HFF-Myc (cell line): Measurements from ENCODE around the gene CRYBG1.

Source experiments
- DNase-seq: peaks from one replicate; pipeline ENCODE4 v3.0.0-alpha.2; 2011; ENCODE audit warnings: low read depth; ENCODE audit errors: extremely low read depth
- H3K4me3 ChIP-seq: replicated peaks from 2 replicates; pipeline ENCODE4 v1.5.1; 2011; ENCODE audit warnings: low read depth, mild to moderate bottlenecking, control low read depth, low read length
- CTCF ChIP-seq: IDR thresholded peaks from 2 replicates; pipeline ENCODE4 v1.5.1; 2012; ENCODE audit warnings: mild to moderate bottlenecking, low read depth, low read length, control low read depth; ENCODE audit errors: missing control alignments

Gene CRYBG1

GRCh38 chr6:106324726-106325335 is 35.7 kb upstream of the CRYBG1 start:
- DNase-seq, result no peak
- peak overlapping the region; percentile 93 for H3K4me3 ChIP-seq
- no peak for TF ChIP-seq CTCF

- TF ChIP-seq CTCF, result no peak
- DNase-seq, result peak; percentile 97
- H3K4me3 ChIP-seq, result peak within 1 kb of the TSS; percentile 93
These were observed 35.0 kb upstream of the CRYBG1 start, which contains the start of gene ATG5 for GRCh38 chr6:106325336-106326178. ATG5 (minus strand) TSS chr6:106325760; CDS start chr6:106316208, 9,552 bp downstream.

GRCh38 chr6:106334646-106335448 is 25.7 kb upstream of the CRYBG1 start:
- TF ChIP-seq CTCF, result peak; percentile 48
- DNase-seq, result no peak
- H3K4me3 ChIP-seq, result no peak overlapping the region

- peak; percentile 52 for DNase-seq
- TF ChIP-seq CTCF, result peak; percentile 84
- no peak overlapping the region for H3K4me3 ChIP-seq
These were observed 21.0 kb upstream of the CRYBG1 start for GRCh38 chr6:106339334-106340029.

- no peak for TF ChIP-seq CTCF
- no peak for DNase-seq
These were observed 13.3 kb upstream of the CRYBG1 start for GRCh38 chr6:106347219-106347618.

GRCh38 chr6:106356378-106356777 is 4.1 kb upstream of the CRYBG1 start:
- DNase-seq, result no peak
- no peak for TF ChIP-seq CTCF
- no peak overlapping the region for H3K4me3 ChIP-seq

More at GRCh38 chr6:106347219-106347618, 13.3 kb upstream of the CRYBG1 start:
- no peak overlapping the region for H3K4me3 ChIP-seq
